ENCODE data around the gene CPEB3. TPM values are rescaled to one million over a fixed set of nuclear protein-coding genes. Genes with fewer than 3 reads are reported as not detected.

CPEB3 gene
- polyA plus RNA-seq, 2 of the 4 experiments (the other 2 are of a cell fraction): 0.37 to 0.41 TPM

DNA sequence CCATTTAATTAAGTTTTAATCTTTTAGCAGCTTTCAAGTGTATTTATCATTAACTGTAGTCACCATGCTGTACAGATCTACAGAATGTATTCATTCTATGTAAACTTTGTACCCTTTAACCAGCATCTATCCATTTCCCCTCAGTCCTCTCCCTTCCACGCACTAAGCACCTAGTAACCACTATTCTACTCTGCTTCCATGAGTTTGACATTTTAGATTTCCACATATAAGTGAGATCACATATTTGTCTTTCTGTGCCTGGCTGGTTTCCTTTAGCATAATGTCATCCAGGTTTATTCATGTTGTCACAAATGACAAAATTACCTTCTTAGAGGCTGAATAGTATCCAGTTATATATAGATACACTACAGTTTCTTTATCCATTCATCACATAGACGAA is 287.6 kb downstream of the CPEB3 start:
- Histone ChIP-seq H3K27ac (no peak overlapping the region), H3K4me3 (no peak overlapping the region), H3K4me2 (no peak overlapping the region), H3K9me3 (peaks cover 4% of the 10 kb centered on the region; the same call in 1 of the 3 replicates), H3K4me1 (no peaks in the 10 kb centered on the region)
- CTCF ChIA-PET: interaction anchor here (0.9 kb wide), 1 partner anchor 41 kb away, joined by 3 read pairs; no protein-coding TSS in a partner anchor
- no peak for ATAC-seq
- 93% methylated on average over 2 of the region's 2 CpGs for WGBS (ENCODE audit: missing lambda C conversion rate)
- no peak for FAIRE-seq
- no peak for TF ChIP-seq TP53 (CRISPR knock-in tag; IDR thresholded peaks at IDR 0.05)
- TF ChIP-seq ZFP36 (IDR thresholded peaks at IDR 0.05; ENCODE audit: borderline replicate concordance, partially characterized antibody): no peak
- no peak for TF ChIP-seq MAFK (IDR thresholded peaks at IDR 0.05; ENCODE audit: partially characterized antibody)
- TF ChIP-seq MAZ (IDR thresholded peaks at IDR 0.05; ENCODE audit: borderline replicate concordance, low read depth, low read length): no peak
- TF ChIP-seq, protein P1, sequence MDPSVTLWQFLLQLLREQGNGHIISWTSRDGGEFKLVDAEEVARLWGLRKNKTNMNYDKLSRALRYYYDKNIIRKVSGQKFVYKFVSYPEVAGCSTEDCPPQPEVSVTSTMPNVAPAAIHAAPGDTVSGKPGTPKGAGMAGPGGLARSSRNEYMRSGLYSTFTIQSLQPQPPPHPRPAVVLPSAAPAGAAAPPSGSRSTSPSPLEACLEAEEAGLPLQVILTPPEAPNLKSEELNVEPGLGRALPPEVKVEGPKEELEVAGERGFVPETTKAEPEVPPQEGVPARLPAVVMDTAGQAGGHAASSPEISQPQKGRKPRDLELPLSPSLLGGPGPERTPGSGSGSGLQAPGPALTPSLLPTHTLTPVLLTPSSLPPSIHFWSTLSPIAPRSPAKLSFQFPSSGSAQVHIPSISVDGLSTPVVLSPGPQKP (IDR thresholded peaks at IDR 0.05; ENCODE audit: low read depth, low read length): no peak
- TF ChIP-seq JUNB (IDR thresholded peaks at IDR 0.05): no peak
- TF ChIP-seq NR3C1 (IDR thresholded peaks at IDR 0.05): no peak
- TF ChIP-seq GATA3 (IDR thresholded peaks at IDR 0.05; ENCODE audit: borderline replicate concordance): no peak
- no peak for TF ChIP-seq CHD4 (IDR thresholded peaks at IDR 0.05; ENCODE audit: borderline replicate concordance)
- TF ChIP-seq, protein P2, sequence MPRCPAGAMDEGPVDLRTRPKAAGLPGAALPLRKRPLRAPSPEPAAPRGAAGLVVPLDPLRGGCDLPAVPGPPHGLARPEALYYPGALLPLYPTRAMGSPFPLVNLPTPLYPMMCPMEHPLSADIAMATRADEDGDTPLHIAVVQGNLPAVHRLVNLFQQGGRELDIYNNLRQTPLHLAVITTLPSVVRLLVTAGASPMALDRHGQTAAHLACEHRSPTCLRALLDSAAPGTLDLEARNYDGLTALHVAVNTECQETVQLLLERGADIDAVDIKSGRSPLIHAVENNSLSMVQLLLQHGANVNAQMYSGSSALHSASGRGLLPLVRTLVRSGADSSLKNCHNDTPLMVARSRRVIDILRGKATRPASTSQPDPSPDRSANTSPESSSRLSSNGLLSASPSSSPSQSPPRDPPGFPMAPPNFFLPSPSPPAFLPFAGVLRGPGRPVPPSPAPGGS (IDR thresholded peaks at IDR 0.05): no peak
- TF ChIP-seq HOXB5 (CRISPR knock-in tag; IDR thresholded peaks at IDR 0.05): no peak
- TF ChIP-seq, protein P3, sequence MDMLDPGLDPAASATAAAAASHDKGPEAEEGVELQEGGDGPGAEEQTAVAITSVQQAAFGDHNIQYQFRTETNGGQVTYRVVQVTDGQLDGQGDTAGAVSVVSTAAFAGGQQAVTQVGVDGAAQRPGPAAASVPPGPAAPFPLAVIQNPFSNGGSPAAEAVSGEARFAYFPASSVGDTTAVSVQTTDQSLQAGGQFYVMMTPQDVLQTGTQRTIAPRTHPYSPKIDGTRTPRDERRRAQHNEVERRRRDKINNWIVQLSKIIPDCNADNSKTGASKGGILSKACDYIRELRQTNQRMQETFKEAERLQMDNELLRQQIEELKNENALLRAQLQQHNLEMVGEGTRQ (IDR thresholded peaks at IDR 0.05): no peak
- no peak for DNase-seq (ENCODE audit: low read depth in 1 of 2, low spot score in 1 of 2)
- POLR2A ChIA-PET: no interaction called here

DNA sequence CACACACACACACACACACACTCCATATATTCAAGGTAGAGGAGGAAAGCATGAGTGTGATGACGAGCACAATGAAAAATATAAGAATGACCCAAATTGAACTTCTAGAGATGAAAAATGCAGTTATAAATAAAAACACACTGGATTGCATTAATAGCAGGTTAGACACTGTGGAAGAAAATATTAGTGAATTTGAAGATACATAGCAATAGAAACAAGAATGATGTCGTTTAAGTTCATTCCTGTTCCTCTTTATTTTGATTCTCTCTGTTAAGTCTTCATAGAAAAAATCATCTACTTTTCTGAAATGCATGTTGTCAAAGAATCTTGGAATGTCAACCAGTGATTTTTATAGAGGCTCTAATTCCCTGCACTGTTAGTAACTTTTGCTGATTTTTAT is 288.9 kb downstream of the CPEB3 start:
- no peaks in the 10 kb centered on the region for H3K4me1 ChIP-seq
- CTCF ChIA-PET: no interaction called here
- H3K4me2 ChIP-seq: no peak overlapping the region
- DNase-seq (ENCODE audit: low read depth in 1 of 2, low spot score in 1 of 2) (no peak), FAIRE-seq (no peak), ATAC-seq (no peak)
- H3K27ac ChIP-seq: no peak overlapping the region
- WGBS (ENCODE audit: missing lambda C conversion rate): 95% methylated on average over 2 of the region's 2 CpGs
- H3K4me3 ChIP-seq: no peak overlapping the region
- peaks cover 4% of the 10 kb centered on the region; the same call in 1 of the 3 replicates for H3K9me3 ChIP-seq
- POLR2A ChIA-PET: no interaction called here
- TF ChIP-seq HOXB13 (CRISPR knock-in tag; IDR thresholded peaks at IDR 0.05; ENCODE audit: low read depth) (no peak), RARB (CRISPR knock-in tag; IDR thresholded peaks at IDR 0.05) (no peak), SMC3 (IDR thresholded peaks at IDR 0.05) (no peak), FOSB (CRISPR knock-in tag; IDR thresholded peaks at IDR 0.05) (no peak), ESRRA (IDR thresholded peaks at IDR 0.05; ENCODE audit: borderline replicate concordance, low read length) (no peak), POLR2AphosphoS2 (conservative IDR thresholded peaks at IDR 0.05; ENCODE audit: low read length) (no peak), EP300 (IDR thresholded peaks at IDR 0.05) (no peak), NPAS2 (CRISPR knock-in tag; IDR thresholded peaks at IDR 0.05; ENCODE audit: borderline replicate concordance) (no peak), EHMT2 (IDR thresholded peaks at IDR 0.05; ENCODE audit: low read depth) (no peak), ZC3H11A (IDR thresholded peaks at IDR 0.05) (no peak), POLR2A (IDR thresholded peaks at IDR 0.05; ENCODE audit: low read length) (no peak), ZSCAN20 (CRISPR knock-in tag; IDR thresholded peaks at IDR 0.05) (no peak), HDAC2 (IDR thresholded peaks at IDR 0.05) (no peak), ZNF302 (CRISPR knock-in tag; IDR thresholded peaks at IDR 0.05) (no peak), MYC (IDR thresholded peaks at IDR 0.05; ENCODE audit: borderline replicate concordance, low read length) (no peak)
- TF ChIP-seq, protein P4, sequence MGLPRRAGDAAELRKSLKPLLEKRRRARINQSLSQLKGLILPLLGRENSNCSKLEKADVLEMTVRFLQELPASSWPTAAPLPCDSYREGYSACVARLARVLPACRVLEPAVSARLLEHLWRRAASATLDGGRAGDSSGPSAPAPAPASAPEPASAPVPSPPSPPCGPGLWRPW (IDR thresholded peaks at IDR 0.05): no peak
- TF ChIP-seq, protein P3 (IDR thresholded peaks at IDR 0.05): no peak
- TF ChIP-seq, protein P5, sequence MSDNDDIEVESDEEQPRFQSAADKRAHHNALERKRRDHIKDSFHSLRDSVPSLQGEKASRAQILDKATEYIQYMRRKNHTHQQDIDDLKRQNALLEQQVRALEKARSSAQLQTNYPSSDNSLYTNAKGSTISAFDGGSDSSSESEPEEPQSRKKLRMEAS (IDR thresholded peaks at IDR 0.05): no peak
- TF ChIP-seq, protein P1 (IDR thresholded peaks at IDR 0.05; ENCODE audit: low read depth, low read length): no peak
